CD8-positive, alpha-beta memory T cell (primary cell): ENCODE results near the gene RSPH4A. TPM values are rescaled to one million over a fixed set of nuclear protein-coding genes. Genes with fewer than 3 reads are reported as not detected.
A peak's percentile ranks its signal among the peaks of the same experiment; 100 is the strongest.
"Not testable (repeated sequence)": the region's sequence is repeated elsewhere in the genome, so short reads cannot be mapped to it uniquely, and the experiment has no call there.

ENCODE experiments used
- CTCF ChIA-PET: fragments of 350-600 bp; sonication (Branson Sonifier 250); formaldehyde crosslinking; loops from one replicate; lab custom pipeline; 2021; ENCODE audit warnings: antibody characterized with exemption; lab: Charles Lee
- POLR2A ChIA-PET: fragments of 350-600 bp; sonication (Branson Sonifier 250); formaldehyde crosslinking; loops from one replicate; lab custom pipeline; 2021; ENCODE audit warnings: antibody characterized with exemption; lab: Charles Lee
- DNase-seq, 5 donors: peaks; one replicate each; pipeline versions ENCODE4 v3.0.0 to v3.0.0-alpha.2; 2020 to 2022; ENCODE audit warnings: mixed read lengths in 1 of 5
- H3K27ac ChIP-seq: one replicate; pipeline ENCODE4 v1.7.0; 2013; ENCODE audit warnings: low read depth, mild to moderate bottlenecking, low read length, moderate library complexity
- H3K27me3 ChIP-seq: 2 replicates; pipeline ENCODE4 v1.7.0; 2013; ENCODE audit warnings: low read length, mild to moderate bottlenecking; ENCODE audit not compliant: insufficient read depth, poor library complexity, severe bottlenecking
- H3K36me3 ChIP-seq: 2 replicates; pipeline ENCODE4 v1.7.0; 2013; ENCODE audit warnings: mild to moderate bottlenecking, low read length, moderate library complexity; ENCODE audit not compliant: insufficient read depth
- H3K4me1 ChIP-seq: 2 replicates; pipeline ENCODE4 v1.7.0; 2013; ENCODE audit warnings: mild to moderate bottlenecking, low read length, moderate library complexity; ENCODE audit not compliant: insufficient read depth
- H3K4me3 ChIP-seq: 2 replicates; pipeline ENCODE4 v1.7.0; 2013; ENCODE audit warnings: mild to moderate bottlenecking, low read length
- H3K9me3 ChIP-seq: 2 replicates; pipeline ENCODE4 v1.7.0; 2013; ENCODE audit warnings: mild to moderate bottlenecking, low read length
- H3K27ac Mint-ChIP-seq, 8 donors: one replicate each; pipeline ENCODE4 v1.8.0; 2020 to 2021; ENCODE audit warnings: mixed read lengths in 8 of 8, mild to moderate bottlenecking in 6 of 8, inconsistent platforms in 3 of 8, moderate library complexity in 3 of 8
- H3K27me3 Mint-ChIP-seq, 2 donors: one replicate each; pipeline ENCODE4 v1.8.0; 2020 to 2021; ENCODE audit warnings: mixed read lengths in 2 of 2, mild to moderate bottlenecking in 1 of 2, moderate library complexity in 1 of 2
- H3K36me3 Mint-ChIP-seq, 3 donors: one replicate each; pipeline ENCODE4 v1.8.0; 2020 to 2021; ENCODE audit warnings: mixed read lengths in 3 of 3, inconsistent platforms in 1 of 3, mild to moderate bottlenecking in 1 of 3
- H3K4me1 Mint-ChIP-seq, 3 donors: one replicate each; pipeline ENCODE4 v1.8.0; 2020 to 2021; ENCODE audit warnings: mixed read lengths in 3 of 3, inconsistent platforms in 1 of 3, mild to moderate bottlenecking in 1 of 3
- H3K4me3 Mint-ChIP-seq, 7 donors: one replicate each; pipeline ENCODE4 v1.8.0; 2020 to 2021; ENCODE audit warnings: mixed read lengths in 7 of 7, mild to moderate bottlenecking in 6 of 7, moderate library complexity in 4 of 7, inconsistent platforms in 2 of 7
- H3K9me3 Mint-ChIP-seq, 5 donors: one replicate each; pipeline ENCODE4 v1.8.0; 2020 to 2022; ENCODE audit warnings: mixed read lengths in 5 of 5, mild to moderate bottlenecking in 3 of 5, moderate library complexity in 2 of 5, inconsistent platforms in 1 of 5
- polyA plus RNA-seq: library from polyadenylated mRNA; unstranded; fragments of 300-500 nt; fragmentation: Illumina TruSeq; gene quantifications from one replicate; pipeline ENCODE4 v1.2.3, GENCODE V29; 2021
- total RNA-seq, 2 experiments: library from RNA; stranded (reverse); gene quantifications; one replicate each; pipeline ENCODE4 v1.2.3, GENCODE V29; 2021

RSPH4A gene
- total and polyA plus RNA-seq, 3 experiments from 2014 or later, result 0.11 to 0.28 TPM; not detected in 1

- Histone ChIP-seq H3K27ac (no peak overlapping the region), H3K4me1 (peaks cover 36% of the 10 kb centered on the region), H3K27me3 (no peaks in the 10 kb centered on the region), H3K36me3 (no peaks in the 10 kb centered on the region), H3K4me3 (no peak overlapping the region), H3K9me3 (no peaks in the 10 kb centered on the region)
- ChIA-PET CTCF (no interaction called here), POLR2A (no interaction called here)
- H3K9me3 Mint-ChIP-seq, result no peaks in the 10 kb centered on the region
- peak overlapping the region in 2 of 8 donors; percentile 2 to 20 for H3K27ac Mint-ChIP-seq
- no peak overlapping the region for H3K4me3 Mint-ChIP-seq
- peaks cover 0 to 41% (median 17%) of the 10 kb centered on the region in 3 donors for H3K36me3 Mint-ChIP-seq
- no peak for DNase-seq
- H3K27me3 Mint-ChIP-seq, result peaks cover 0 to 2% of the 10 kb centered on the region in 2 donors
- H3K4me1 Mint-ChIP-seq, result peaks cover 59 to 78% (median 74%) of the 10 kb centered on the region in 3 donors
Observed at GRCh38 chr6:116663308-116663707, 47.0 kb downstream of the RSPH4A start.

- H3K27me3 ChIP-seq, H3K27ac Mint-ChIP-seq, H3K27ac ChIP-seq, H3K9me3 ChIP-seq, H3K4me3 ChIP-seq, H3K36me3 ChIP-seq, H3K27me3 Mint-ChIP-seq, H3K9me3 Mint-ChIP-seq, DNase-seq: not testable (repeated sequence)
- peak overlapping the region in 4 of 7 donors; percentile 7 to 58 (median 24) for H3K4me3 Mint-ChIP-seq
- H3K4me1 ChIP-seq, result peaks cover 36% of the 10 kb centered on the region
- POLR2A ChIA-PET, result interaction anchor here (0.7 kb wide), 1 partner anchor 275 kb away, joined by 3 read pairs; no protein-coding TSS in a partner anchor
- peaks cover 0 to 38% (median 16%) of the 10 kb centered on the region in 3 donors for H3K36me3 Mint-ChIP-seq
- peaks cover 62 to 81% (median 78%) of the 10 kb centered on the region in 3 donors for H3K4me1 Mint-ChIP-seq
- CTCF ChIA-PET, result interaction anchor here (0.9 kb wide), 1 partner anchor 18 kb away, joined by 3 read pairs; no protein-coding TSS in a partner anchor
Observed at GRCh38 chr6:116664169-116664568, 47.9 kb downstream of the RSPH4A start.

- CTCF ChIA-PET, result interaction anchor here (1.1 kb wide), 1 partner anchor 94 kb away, joined by 3 read pairs; the partner anchor contains the start of gene RWDD1
- Mint-ChIP-seq H3K9me3 (no peaks in the 10 kb centered on the region), H3K4me1 (peaks cover 57 to 70% (median 68%) of the 10 kb centered on the region in 3 donors), H3K27ac (peak overlapping the region in 2 of 8 donors; percentile 15 to 68), H3K27me3 (peaks cover 3 to 6% of the 10 kb centered on the region in 2 donors), H3K36me3 (peaks cover 2 to 31% (median 11%) of the 10 kb centered on the region in 3 donors), H3K4me3 (peak overlapping the region; percentile 21 to 68 (median 49))
- no peaks in the 10 kb centered on the region for H3K9me3 ChIP-seq
- POLR2A ChIA-PET, result no interaction called here
- H3K36me3 ChIP-seq, result no peaks in the 10 kb centered on the region
- no peaks in the 10 kb centered on the region for H3K27me3 ChIP-seq
- H3K27ac ChIP-seq, result peak overlapping the region; percentile 36
- H3K4me3 ChIP-seq, result no peak overlapping the region
- no peak for DNase-seq
- peaks cover 36% of the 10 kb centered on the region for H3K4me1 ChIP-seq
Observed at GRCh38 chr6:116665464-116665863, 49.2 kb downstream of the RSPH4A start.

GRCh38 chr6:116666869-116667268 lies 50.6 kb downstream of the RSPH4A start:
- CTCF ChIA-PET, result interaction anchor here (1.1 kb wide), 1 partner anchor 96 kb away, joined by 3 read pairs; the partner anchor contains the start of gene RWDD1
- Mint-ChIP-seq H3K27ac (peak overlapping the region in 3 of 8 donors; percentile 6 to 66 (median 36)), H3K36me3 (peaks cover 3 to 25% (median 11%) of the 10 kb centered on the region in 3 donors), H3K27me3 (peaks cover 7 to 9% of the 10 kb centered on the region in 2 donors), H3K4me3 (peak overlapping the region in 6 of 7 donors; percentile 17 to 65 (median 56)), H3K4me1 (peaks cover 50 to 61% (median 60%) of the 10 kb centered on the region in 3 donors), H3K9me3 (no peaks in the 10 kb centered on the region)
- POLR2A ChIA-PET, result no interaction called here
- H3K27me3 ChIP-seq, result no peaks in the 10 kb centered on the region
- no peaks in the 10 kb centered on the region for H3K36me3 ChIP-seq
- no peak for DNase-seq
- peak overlapping the region; percentile 10 for H3K27ac ChIP-seq
- peaks cover 36% of the 10 kb centered on the region for H3K4me1 ChIP-seq
- no peaks in the 10 kb centered on the region for H3K9me3 ChIP-seq
- peak overlapping the region; percentile 10 for H3K4me3 ChIP-seq

GRCh38 chr6:116667623-116668022 lies 51.3 kb downstream of the RSPH4A start:
- POLR2A ChIA-PET, result interaction anchor here (0.6 kb wide), 1 partner anchor 12 kb away, joined by 3 read pairs; no protein-coding TSS in a partner anchor

GRCh38 chr6:116672306-116672705 lies 56.0 kb downstream of the RSPH4A start:
- Mint-ChIP-seq H3K27me3 (peaks cover 11 to 12% of the 10 kb centered on the region in 2 donors), H3K9me3 (no peaks in the 10 kb centered on the region), H3K4me3 (peak overlapping the region in 1 of 7 donors; percentile 68), H3K27ac (peak overlapping the region in 1 of 8 donors; percentile 29), H3K36me3 (peaks cover 0 to 6% (median 3%) of the 10 kb centered on the region in 3 donors), H3K4me1 (peaks cover 12 to 13% (median 13%) of the 10 kb centered on the region in 3 donors)
- no peaks in the 10 kb centered on the region for H3K36me3 ChIP-seq
- POLR2A ChIA-PET, result no interaction called here
- H3K27me3 ChIP-seq, result no peaks in the 10 kb centered on the region
- no peak overlapping the region for H3K4me3 ChIP-seq
- DNase-seq, result no peak
- H3K9me3 ChIP-seq, result no peaks in the 10 kb centered on the region
- H3K4me1 ChIP-seq, result peaks cover 8% of the 10 kb centered on the region
- CTCF ChIA-PET, result no interaction called here
- no peak overlapping the region for H3K27ac ChIP-seq

More at GRCh38 chr6:116667623-116668022, 51.3 kb downstream of the RSPH4A start:
- H3K27ac Mint-ChIP-seq, result peak overlapping the region in 6 of 8 donors; percentile 98 to 99 (median 99)
- H3K9me3 Mint-ChIP-seq, result no peaks in the 10 kb centered on the region
- H3K4me1 ChIP-seq, result peaks cover 36% of the 10 kb centered on the region
- H3K36me3 ChIP-seq, result no peaks in the 10 kb centered on the region
- peaks cover 11 to 12% of the 10 kb centered on the region in 2 donors for H3K27me3 Mint-ChIP-seq
- peak overlapping the region; percentile 95 to 100 (median 99) for H3K4me3 Mint-ChIP-seq
- peaks cover 3 to 23% (median 7%) of the 10 kb centered on the region in 3 donors for H3K36me3 Mint-ChIP-seq
- H3K27ac ChIP-seq, result peak overlapping the region; percentile 85
- peak overlapping the region; percentile 79 for H3K4me3 ChIP-seq
- H3K4me1 Mint-ChIP-seq, result peaks cover 43 to 54% (median 53%) of the 10 kb centered on the region in 3 donors
- DNase-seq, result no peak
- H3K9me3 ChIP-seq, result no peaks in the 10 kb centered on the region
- CTCF ChIA-PET, result interaction anchor here (0.9 to 1.5 kb wide), 2 partner anchors 11 to 18 kb away, joined by 3 to 4 read pairs; no protein-coding TSS in a partner anchor
- H3K27me3 ChIP-seq, result no peaks in the 10 kb centered on the region

- H3K4me3 ChIP-seq, result no peak overlapping the region
- Mint-ChIP-seq H3K27me3 (peaks cover 5 to 6% of the 10 kb centered on the region in 2 donors), H3K9me3 (no peaks in the 10 kb centered on the region), H3K36me3 (peaks cover 0 to 5% (median 0%) of the 10 kb centered on the region in 3 donors), H3K27ac (no peak overlapping the region), H3K4me3 (peak overlapping the region in 1 of 7 donors; percentile 46), H3K4me1 (peaks cover 12 to 20% (median 13%) of the 10 kb centered on the region in 3 donors)
- peaks cover 9% of the 10 kb centered on the region for H3K4me1 ChIP-seq
- H3K36me3 ChIP-seq, result no peaks in the 10 kb centered on the region
- H3K9me3 ChIP-seq, result no peaks in the 10 kb centered on the region
- no peaks in the 10 kb centered on the region for H3K27me3 ChIP-seq
- no peak overlapping the region for H3K27ac ChIP-seq
- ChIA-PET CTCF (no interaction called here), POLR2A (no interaction called here)
- no peak for DNase-seq
Observed at GRCh38 chr6:116676021-116676420, 59.7 kb downstream of the RSPH4A start.
